ENCODE measurements around the gene NEDD8. TPM values are rescaled to one million over a fixed set of nuclear protein-coding genes. Genes with fewer than 3 reads are reported as not detected.

NEDD8 gene
- total and polyA plus RNA-seq, 2 donors (not counting 3 experiments of a cell fraction or from before 2014, with no cell fraction given) = 243 to 316 TPM

DNA sequence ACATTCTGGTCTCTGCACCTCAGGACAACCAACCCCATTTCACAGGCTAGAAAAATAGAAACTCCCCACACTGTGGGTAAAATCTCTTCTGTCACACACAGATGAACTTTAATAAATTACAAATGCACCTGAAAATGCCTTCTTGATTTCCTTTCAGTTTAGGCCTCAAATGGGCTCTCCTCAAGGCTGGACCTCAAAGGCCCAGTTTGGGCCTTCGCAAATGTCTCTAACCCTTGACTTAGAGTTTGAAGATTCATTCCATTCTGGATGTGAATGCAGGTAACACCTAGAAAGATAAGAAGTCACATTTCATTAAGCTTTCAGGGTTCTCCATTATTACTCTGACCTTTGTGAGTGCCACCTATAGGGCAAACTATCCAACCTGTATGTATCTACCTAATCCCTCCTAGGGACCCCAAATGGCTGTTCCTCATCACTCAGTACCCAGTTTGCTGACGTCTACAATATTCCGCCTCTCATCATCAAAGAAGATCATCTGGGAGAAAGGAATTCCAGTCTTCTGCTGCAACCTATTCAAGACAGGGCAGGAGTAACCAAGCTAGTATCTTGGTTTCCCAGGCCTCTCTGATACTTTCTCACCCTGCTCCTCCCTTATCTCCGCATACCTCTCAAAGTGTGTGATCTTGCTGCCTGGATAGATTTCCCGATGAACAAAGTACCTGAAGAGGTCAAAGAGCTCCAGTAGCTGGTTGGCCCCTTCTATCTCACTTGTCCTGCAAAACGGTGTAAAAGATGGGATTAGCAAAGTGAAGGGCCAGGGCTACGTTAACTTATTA, 18.1 kb downstream of the NEDD8 start:
- TSS peak; percentile 79 for BruUV-seq (replicated peaks)
- H3K9ac ChIP-seq (replicated peaks; ENCODE audit: extremely low read depth, insufficient read depth, low read length) = peak overlapping the region; percentile 53
- H3K9me1 ChIP-seq (replicated peaks; ENCODE audit: control insufficient read depth, extremely low read depth, insufficient read depth, low read length) = no peaks in the 10 kb centered on the region
- peaks cover 4 to 14% of the 10 kb centered on the region in 2 experiments for H3K36me3 ChIP-seq (ENCODE audit: control insufficient read depth in 2 of 2, extremely low read depth in 1 of 2, insufficient read depth in 2 of 2, low read length in 2 of 2)
- TF ChIP-seq POLR2A (IDR thresholded peaks at IDR 0.05; ENCODE audit: low read depth, low read length) (no peak), MYC (IDR thresholded peaks at IDR 0.05; ENCODE audit: low read depth, low read length) (no peak), GATA2 (IDR thresholded peaks at IDR 0.05; ENCODE audit: insufficient read depth, insufficient read length, low read depth, low read length) (no peak), FOS (IDR thresholded peaks at IDR 0.05; ENCODE audit: borderline replicate concordance, insufficient read depth, low read length) (no peak), POLR2AphosphoS5 (IDR thresholded peaks at IDR 0.05; ENCODE audit: insufficient read depth, low read depth, low read length) (no peak), JUN (IDR thresholded peaks at IDR 0.05; ENCODE audit: borderline replicate concordance, insufficient read depth, insufficient read length, low read depth) (no peak), EZH2 (IDR thresholded peaks at IDR 0.05; ENCODE audit: borderline replicate concordance, low read depth, low read length, severe bottlenecking) (no peak)
- TF ChIP-seq, protein P1, sequence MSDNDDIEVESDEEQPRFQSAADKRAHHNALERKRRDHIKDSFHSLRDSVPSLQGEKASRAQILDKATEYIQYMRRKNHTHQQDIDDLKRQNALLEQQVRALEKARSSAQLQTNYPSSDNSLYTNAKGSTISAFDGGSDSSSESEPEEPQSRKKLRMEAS (IDR thresholded peaks at IDR 0.05; ENCODE audit: insufficient read depth, insufficient read length) = no peak
- TF ChIP-seq, protein P2, sequence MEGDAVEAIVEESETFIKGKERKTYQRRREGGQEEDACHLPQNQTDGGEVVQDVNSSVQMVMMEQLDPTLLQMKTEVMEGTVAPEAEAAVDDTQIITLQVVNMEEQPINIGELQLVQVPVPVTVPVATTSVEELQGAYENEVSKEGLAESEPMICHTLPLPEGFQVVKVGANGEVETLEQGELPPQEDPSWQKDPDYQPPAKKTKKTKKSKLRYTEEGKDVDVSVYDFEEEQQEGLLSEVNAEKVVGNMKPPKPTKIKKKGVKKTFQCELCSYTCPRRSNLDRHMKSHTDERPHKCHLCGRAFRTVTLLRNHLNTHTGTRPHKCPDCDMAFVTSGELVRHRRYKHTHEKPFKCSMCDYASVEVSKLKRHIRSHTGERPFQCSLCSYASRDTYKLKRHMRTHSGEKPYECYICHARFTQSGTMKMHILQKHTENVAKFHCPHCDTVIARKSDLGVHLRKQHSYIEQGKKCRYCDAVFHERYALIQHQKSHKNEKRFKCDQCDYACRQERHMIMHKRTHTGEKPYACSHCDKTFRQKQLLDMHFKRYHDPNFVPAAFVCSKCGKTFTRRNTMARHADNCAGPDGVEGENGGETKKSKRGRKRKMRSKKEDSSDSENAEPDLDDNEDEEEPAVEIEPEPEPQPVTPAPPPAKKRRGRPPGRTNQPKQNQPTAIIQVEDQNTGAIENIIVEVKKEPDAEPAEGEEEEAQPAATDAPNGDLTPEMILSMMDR (IDR thresholded peaks at IDR 0.05; ENCODE audit: extremely low read depth in 1 of 2, insufficient read depth in 1 of 2, low read depth in 1 of 2, low read length in 2 of 2) = no peak
- peak overlapping the region; percentile 47 for H3K4me2 ChIP-seq (ENCODE audit: insufficient read depth, low read length)
- ChIA-PET CTCF (interaction anchor here (0.7 to 4.9 kb wide), 11 partner anchors 11 to 218 kb away, joined by 3 to 71 read pairs (median 7); partner anchors contain the start of genes CIDEB, DHRS1, IPO4 and IRF9), POLR2A (interaction anchor here (0.5 to 3.4 kb wide), 9 partner anchors 9 to 200 kb away, joined by 3 to 21 read pairs (median 5); partner anchors contain the start of genes GMPR2, IPO4, PSME2 and RNF31)
- H2AFZ ChIP-seq (ENCODE audit: low read depth, low read length) = peak overlapping the region; percentile 56
- H4K20me1 ChIP-seq (replicated peaks; ENCODE audit: control insufficient read depth, extremely low read depth, insufficient read depth, low read length) = no peaks in the 10 kb centered on the region
- FAIRE-seq (no peak), DNase-seq (ENCODE audit: low read depth, low spot score) (no peak)
- no peaks in the 10 kb centered on the region for H3K27me3 ChIP-seq (ENCODE audit: control insufficient read depth in 2 of 2, insufficient read depth in 2 of 2, low read length in 2 of 2)
- intact Hi-C loops (cut with micrococcal nuclease) (loop anchor here (1.0 kb wide), 5 partner anchors 10 to 67 kb away; partner anchors contain the start of genes GMPR2, IRF9, NEDD8 and RNF31), dilution Hi-C loops (cut with MboI; ENCODE audit: extremely low pct_ligation_motif_present, low sequenced_read_pairs) (no loop called here)
- peaks cover 3% of the 10 kb centered on the region for H3K79me2 ChIP-seq (ENCODE audit: control insufficient read depth, insufficient read depth, low read length)
- no peaks in the 10 kb centered on the region for H3K9me3 ChIP-seq (replicated peaks; ENCODE audit: control insufficient read depth, insufficient read depth, low read length)
- H3K4me3 ChIP-seq (replicated peaks in 1 of 3; ENCODE audit: insufficient read depth in 1 of 3, low read depth in 1 of 3, low read length in 3 of 3) = peak overlapping the region in 1 of 3 experiments; percentile 34
- H3K4me1 ChIP-seq (ENCODE audit: control insufficient read depth, extremely low read depth, insufficient read depth, low read length) = peaks cover 11% of the 10 kb centered on the region
- H3K27ac ChIP-seq (ENCODE audit: insufficient read depth, low read depth, low read length) = peak overlapping the region; percentile 91

Measured in endothelial cell of umbilical vein (primary cell).